ENCODE measurements around the gene TSEN34.
"Not testable (repeated sequence)": the region's sequence is repeated elsewhere in the genome, so short reads cannot be mapped to it uniquely, and the experiment has no call there.

Gene TSEN34

DNA sequence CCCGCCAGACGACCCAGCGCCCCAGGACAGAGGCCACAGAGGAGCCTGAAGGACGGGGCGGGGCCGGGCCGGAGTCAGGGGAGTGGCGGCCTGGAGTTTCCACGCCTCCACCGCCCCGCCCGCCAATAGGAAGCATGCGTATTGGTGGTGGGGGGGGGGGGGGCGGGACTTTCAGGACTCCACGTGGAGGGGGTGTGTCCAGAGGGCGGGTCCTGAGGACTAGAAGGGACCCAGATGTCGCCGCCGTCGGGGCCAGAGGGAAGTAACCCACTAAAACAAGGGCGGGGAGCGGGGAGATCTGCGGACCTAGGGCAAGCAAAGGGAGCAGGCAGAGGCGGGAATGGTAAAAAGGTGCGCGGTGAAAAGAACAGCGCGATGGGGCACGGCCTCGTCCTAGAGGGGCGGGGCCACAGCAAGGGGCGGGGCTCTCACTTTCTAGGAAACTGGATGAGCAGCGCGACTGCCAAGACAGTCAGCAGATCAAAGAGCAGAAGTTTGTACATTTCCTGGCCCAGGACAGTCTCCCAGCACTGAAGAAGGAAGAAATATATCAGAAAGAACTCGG lies 28.8 kb upstream of the TSEN34 start:
- DNase-seq = peak; percentile 47 to 67

GRCh38 chr19:54162884-54163283 lies 28.2 kb upstream of the TSEN34 start:
- no peak for DNase-seq

DNA sequence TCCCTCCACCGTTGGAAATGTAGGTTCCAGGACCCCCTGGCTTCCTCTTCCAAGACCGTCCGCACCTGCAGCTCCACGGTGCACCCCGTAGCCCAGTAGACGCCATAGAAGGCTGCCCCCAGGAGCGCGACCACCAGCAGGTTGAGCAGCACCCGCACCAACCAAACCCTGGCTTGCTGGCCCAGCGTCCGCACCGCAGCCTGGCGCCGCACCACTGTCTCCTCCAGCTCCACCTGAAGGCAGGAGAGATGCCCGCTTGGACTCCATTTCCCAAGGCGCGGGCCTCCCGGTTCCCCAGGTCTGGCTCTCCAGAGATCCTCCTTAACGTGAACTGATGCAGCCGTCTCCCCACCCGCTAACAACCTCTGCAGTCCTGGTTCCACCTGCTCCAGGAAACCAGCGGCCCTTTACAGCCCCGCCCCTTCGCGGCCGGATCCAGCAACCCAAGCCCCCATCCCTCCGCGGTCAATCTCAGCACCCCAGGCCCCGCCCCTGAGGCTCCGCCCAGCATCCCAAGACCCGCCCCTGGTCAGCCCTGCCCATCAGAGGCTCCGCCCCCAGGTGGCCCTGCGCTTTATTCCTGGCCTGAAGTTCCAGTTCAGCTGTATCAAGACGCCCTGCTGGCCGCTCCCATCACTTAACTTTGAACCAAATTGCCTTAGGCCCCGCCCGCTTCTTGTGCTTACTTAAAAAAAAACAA lies 26.6 kb upstream of the TSEN34 start:
- DNase-seq = peak; percentile 22 to 47

- no peak for DNase-seq
Measured at GRCh38 chr19:54165222-54165621, 25.9 kb upstream of the TSEN34 start.

- DNase-seq = peak; percentile 85 to 88
Measured at GRCh38 chr19:54168174-54168917, 22.8 kb upstream of the TSEN34 start.

- DNase-seq = no peak
Measured at GRCh38 chr19:54169149-54169740, 21.9 kb upstream of the TSEN34 start.

GRCh38 chr19:54171736-54172431 lies 19.2 kb upstream of the TSEN34 start:
- DNase-seq = not testable (repeated sequence)

GRCh38 chr19:54172471-54173358 lies 18.4 kb upstream of the TSEN34 start, which contains the start of gene TMC4:
TMC4 (minus strand) TSS chr19:54173160; CDS start chr19:54173117, 43 bp downstream.
- peak; percentile 41 to 58 for DNase-seq

DNA sequence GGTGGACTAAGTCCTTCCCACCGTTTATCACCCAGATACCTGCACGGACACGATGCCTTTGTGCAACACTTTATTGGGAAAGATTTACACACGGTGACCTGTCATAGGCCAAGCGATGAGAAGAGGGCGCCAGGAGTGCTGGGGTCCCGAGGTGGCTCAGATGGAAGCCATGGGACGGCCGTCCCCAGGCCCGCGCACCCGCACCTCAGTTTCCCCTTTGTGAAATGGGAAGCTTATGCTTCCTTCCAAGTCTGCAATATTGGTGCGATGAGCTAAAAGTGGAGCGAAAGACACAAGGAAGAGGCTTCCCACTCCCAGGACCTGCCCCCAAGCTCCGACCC lies 17.8 kb upstream of the TSEN34 start:
- no peak for DNase-seq

DNA sequence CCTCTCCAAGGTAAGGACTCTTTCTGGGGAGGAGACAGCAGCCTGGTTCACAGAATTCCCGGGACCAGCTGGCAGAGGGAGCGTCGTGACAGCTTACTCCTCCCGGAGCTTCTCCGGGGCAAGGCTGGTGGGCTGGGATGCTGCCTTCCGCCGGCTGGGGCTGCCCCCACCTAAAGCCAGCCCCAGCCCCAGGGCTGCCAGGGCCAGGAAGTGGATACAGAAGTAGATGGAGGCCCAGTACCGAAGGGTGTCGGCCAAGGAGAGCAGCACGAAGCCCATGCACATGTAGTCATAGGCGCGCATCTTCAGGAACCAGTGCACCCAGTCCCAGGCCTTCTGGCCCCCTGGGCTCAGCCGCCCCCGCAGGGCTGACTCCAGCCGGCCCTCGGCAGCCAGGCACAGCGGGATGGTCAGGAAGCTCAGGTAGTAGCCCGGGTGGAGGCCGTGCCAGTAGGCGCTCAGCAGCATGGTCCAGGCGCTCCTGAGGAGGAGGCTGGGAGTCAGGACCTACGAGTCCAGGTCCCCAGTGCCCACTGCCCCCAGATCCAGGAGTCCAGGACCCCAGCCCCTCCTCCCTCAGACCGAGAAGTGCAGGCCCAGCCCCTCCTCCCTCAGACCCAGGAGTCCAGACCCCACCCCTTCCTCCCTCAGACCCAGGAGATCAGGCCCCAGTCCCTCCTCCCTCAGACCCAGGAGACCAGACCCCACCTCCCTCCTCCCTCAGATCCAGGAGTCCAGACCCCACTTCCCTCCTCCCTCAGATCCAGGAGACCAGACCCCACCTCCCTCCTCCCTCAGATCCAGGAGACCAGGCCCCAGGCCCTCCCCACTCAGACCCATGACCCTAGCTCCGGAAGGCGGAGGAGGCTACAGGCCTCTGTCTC lies 16.9 kb upstream of the TSEN34 start:
- no peak for DNase-seq

DNA sequence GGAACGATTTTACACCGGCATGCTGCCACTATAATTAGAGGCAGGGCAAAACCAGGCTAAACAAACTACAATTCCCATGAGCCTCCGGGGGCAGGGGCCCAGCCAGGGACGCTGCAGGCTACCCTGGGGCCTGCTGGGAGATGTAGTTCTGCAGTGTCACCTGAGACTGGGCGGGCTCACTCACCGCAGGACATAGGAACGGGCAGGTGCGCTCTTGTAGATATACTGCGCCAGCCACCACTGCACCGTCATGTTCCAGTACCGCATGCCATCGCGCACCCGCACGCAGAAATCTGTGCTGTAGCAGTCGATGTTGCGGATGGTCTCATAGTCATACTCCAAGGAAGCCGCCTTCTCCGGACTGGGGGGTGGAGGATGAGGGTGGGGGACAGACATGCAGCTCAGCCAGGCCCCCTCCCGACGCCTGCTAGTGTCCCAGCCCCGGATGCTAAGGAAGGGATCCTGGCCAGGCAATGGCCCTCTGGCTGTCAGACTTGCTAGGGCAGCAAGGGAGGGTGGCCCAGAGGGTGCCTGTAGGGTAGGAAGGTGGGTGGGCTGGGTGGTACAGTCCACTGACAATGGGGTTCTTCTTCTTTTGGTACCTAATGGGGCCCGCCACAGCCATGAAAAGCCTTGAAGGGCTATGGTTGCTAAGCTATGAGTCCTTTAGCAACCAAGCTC lies 12.4 kb upstream of the TSEN34 start:
- DNase-seq = peak; percentile 33 to 58

- DNase-seq = no peak
Measured at GRCh38 chr19:54179262-54179852, 11.8 kb upstream of the TSEN34 start.

DNA sequence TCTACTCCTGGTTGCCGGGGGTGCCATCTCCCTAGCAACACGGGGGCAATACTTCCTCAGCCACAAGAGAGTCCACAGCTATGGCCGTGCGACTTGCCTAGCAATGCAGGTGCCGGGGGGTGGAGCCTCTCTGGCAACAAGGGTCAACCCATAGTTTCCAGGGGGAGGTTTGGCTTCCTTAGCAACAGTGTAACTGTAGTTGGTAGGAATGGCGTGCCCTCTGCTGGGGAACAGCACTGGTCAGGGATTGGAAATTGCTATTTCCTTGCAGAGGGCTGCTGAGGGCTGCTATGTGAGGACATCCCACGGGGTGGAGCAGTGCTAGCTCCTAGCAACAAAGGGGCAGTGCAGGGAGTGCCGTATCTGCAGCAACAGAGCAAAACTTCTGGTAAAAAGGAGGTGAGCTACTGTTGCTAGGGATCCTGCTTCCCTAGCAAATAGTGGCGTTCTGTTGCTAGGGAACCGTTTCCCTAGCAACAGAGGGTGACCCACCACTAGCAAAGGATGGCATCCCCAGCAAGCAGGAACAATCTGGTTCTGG lies 11.1 kb upstream of the TSEN34 start:
- peak; percentile 54 to 71 for DNase-seq

- no peak for DNase-seq
Measured at GRCh38 chr19:54180691-54181091, 10.4 kb upstream of the TSEN34 start.

DNA sequence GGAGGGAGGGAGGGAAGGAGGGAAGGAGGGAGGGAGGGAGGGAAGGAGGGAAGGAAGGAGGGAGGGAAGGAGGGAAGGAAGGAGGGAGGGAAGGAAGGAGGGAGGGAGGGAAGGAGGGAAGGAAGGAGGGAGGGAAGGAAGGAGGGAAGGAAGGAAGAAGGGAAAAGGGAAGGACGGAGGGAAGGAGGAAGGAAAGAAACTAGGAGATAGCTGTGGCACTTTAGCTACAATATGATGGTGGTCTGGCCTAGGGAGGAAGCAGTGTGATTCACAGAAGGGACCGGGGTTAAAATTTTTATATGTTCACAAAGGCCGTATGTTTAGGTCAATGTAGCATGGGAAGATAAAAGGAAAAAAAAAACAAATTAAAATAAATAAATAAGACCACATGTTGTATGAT lies 9.2 kb upstream of the TSEN34 start:
- not testable (repeated sequence) for DNase-seq

- DNase-seq = no peak
Measured at GRCh38 chr19:54183431-54183830, 7.7 kb upstream of the TSEN34 start.

DNA sequence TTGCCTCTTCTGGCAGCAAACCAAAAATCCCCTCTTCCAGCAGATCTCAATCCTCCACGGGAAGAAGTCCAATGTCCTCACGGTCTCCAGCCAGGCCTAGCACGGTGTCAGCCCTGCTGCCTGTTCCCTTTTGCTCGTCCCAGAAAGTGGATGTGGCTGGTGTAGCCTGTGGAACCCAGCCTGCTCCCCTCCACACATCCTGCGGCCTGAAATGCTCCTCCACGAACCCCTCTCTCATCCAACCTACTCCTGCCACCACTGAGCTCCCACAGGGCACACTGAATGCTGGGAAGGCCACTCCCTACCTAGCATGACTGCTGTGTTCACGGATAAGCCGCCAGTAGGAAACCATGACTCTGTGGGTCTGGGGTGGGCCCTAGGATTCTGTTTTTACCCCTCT lies 4.8 kb upstream of the TSEN34 start:
- DNase-seq = no peak

GRCh38 chr19:54186934-54187381 lies 4.2 kb upstream of the TSEN34 start:
- no peak for DNase-seq

DNA sequence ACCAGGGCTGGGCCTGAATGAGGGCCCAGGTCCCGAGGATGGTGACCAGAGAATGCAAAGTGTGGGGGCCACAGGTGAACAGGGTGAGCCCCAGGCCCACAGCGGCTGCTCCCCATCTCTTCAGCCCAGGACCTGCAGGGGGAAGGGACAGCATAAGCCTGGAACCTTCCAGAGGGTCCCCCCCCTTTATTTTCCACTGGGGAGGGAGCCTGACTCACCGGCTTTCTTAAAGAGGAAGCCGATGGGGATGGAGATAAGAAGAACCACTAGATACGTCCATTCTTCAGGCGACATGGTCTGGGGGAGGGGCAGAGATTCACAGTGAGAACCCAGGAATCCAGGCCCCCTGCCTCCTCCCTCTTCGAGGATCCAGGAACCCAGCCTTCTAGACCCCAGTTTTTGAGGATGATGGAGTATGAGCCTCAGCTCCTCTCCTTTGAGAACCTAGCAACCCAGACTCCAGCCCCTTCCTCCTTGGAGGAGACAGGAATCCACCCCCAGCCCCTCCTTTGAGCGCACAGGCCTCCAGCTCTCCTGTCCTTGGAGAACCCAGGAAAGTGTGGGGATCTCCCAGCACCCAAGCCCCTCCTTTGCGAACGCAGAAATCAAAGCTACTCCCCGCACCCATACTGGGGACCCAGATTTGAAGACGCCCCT lies 2.8 kb upstream of the TSEN34 start:
- no peak for DNase-seq
